D341Med (cell line): ENCODE data around the gene CHURC1.
"Not testable (repeated sequence)": the region's sequence is repeated elsewhere in the genome, so short reads cannot be mapped to it uniquely, and the experiment has no call there.

Experiments used
- DNase-seq: peaks from one replicate; pipeline ENCODE4 v3.0.0; 2012; ENCODE audit warnings: low spot score

CHURC1 gene

DNA sequence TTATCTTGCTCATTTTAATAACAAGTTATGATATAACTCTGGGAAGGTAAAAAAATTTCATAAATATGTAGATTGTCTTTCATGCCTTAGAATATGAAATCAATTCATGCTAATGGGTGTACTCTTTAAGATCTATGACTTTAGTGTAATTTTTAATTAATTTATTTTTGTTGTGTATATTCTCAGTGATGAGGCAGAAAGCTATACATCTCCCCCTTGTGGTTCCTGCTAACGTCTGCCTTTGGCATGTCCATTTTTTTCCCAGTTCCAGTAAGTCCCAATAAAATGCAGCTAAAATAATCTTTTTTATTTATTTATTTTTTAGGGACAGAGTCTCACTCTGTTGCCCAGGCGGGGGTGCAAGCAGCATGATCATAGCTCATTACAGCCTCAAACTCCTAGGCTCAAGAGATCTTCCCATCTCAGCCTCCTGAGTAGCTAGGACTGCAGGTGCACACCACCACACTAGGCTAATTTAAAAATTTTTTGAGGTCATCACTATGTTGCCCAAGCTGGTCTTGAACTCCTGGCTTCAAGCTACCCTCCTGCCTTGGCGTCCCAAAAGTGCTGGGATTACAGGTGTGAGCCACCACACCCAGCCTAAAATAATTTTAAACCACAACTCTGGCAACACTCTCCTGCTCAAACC, 3.3 kb upstream of the CHURC1 start:
- DNase-seq = no peak

DNA sequence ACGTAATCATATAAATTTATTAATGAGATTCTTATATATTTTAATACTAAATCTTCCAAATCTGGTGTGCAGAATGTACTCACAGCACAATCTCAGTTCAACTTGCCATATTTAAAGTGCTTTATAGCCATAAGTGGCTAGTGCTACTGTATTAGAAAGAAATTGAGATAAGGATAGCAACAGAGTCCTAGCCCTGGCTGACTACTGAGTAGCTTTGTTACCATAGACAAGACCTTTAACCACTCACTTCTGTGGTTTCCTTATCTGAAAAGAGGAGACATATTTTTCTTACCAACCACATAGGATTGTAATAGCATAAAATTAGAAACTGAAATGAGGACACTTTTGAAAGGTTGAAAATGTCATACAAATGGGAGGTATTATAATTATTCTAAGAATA, 2.0 kb upstream of the CHURC1 start:
- DNase-seq = no peak

DNA sequence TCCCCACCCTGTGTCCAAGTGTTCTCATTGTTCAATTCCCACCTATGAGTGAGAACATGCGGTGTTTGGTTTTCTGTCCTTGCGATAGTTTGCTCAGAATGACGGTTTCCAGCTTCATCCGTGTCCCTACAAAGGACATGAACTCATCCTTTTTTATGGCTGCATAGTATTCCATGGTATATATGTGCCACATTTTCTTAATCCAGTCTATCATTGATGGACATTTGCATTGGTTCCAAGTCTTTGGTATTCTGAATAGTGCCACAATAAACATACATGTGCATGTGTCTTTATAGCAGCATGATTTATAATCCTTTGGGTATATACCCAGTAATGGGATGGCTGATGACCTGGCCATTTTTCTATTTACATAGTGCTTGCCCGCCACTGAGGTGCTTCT, 778 bp upstream of the CHURC1 start:
- not testable (repeated sequence) for DNase-seq

DNA sequence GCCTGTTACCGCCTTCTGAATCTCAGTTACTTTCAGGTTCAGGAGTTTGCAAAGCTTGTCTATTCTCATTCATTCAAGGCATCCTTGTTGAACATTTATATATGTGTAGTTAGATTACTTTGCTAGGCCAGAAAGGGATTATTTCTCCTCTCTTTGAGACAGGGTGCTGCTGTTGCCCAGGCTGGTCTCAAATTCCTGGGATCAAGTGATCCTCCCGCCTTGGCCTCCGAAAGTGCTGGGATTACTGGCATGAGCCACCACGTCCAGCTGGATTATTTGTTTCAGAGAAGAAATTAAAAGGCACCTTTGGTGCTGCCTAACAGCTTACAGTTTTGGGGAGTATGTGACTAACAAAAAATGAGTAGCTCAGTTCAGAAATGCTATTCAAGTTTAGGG, 772 bp downstream of the CHURC1 start:
- DNase-seq = no peak

DNA sequence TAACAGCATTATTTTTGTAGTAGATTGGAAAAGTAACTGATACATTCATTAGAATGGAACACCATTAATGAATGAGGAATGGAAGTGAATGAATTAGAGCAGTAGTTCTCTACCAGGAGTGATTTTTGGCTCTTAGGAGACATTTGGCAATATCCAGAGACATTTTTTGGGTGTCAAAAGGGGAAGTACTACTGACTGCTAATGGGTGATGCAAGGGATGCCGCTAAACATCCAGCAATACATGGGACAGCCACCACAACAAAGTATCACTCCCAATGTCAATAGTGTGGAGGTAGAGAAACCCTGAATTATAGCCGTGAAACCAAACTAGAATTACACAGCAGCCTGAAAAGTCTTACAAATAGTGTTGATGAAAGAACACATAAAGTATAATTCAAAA, 1.5 kb downstream of the CHURC1 start:
- DNase-seq = no peak

DNA sequence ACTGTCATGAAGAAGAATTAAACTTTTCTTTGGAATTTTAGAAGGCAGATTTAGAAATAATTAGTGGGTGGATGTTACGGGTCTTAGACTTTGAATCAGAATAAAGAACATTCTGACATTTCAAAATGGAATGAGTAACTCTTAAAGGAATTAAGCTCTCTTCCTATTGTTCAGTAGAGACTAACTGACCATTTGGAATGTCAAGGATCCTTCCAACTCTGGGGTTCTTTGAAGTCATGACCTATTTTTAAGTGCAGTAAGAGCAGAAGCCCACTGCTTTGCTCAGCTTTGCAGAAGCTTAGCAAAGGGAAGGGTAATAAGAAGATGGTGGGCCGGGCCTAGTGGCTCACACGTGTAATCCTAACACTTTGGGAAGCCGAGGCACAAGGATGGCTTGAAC, 4.0 kb downstream of the CHURC1 start:
- no peak for DNase-seq

DNA sequence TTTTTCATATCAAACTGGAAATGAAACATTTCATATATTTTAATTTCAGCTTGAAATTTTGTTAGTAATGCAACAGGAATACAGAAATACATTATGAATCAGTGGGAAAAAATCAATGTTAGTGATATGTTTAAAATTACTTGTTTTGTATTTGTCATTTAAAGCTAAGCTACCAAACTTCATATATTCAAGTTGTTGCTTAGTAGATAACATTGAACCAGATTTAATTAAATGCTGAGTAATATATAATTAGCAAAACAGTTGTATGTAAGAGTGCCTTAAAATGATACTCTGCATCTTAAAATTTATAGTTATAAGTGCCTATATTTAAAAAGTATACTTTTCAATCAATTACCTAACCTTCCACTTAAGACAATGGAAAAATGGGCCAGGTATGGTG, 5.0 kb downstream of the CHURC1 start:
- DNase-seq = no peak

DNA sequence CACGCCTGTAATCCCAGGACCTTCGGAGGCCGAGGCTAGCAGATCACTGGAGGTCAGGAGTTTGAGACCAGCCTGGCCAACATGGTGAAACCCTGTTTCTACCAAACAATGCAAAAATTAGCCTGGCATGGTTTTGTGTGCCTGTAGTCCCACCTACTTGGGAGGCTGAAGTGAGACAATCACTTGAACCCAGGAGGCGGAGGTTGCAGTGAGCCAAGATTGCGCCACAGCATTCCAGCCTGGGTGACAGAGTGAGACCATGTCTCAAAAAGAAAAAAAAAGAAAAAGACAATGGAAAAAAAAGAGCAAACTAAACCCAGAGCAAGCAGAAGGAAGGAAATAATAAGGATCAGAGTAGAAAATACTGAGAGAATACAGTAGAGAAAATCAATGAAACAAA, 5.4 kb downstream of the CHURC1 start:
- no peak for DNase-seq

DNA sequence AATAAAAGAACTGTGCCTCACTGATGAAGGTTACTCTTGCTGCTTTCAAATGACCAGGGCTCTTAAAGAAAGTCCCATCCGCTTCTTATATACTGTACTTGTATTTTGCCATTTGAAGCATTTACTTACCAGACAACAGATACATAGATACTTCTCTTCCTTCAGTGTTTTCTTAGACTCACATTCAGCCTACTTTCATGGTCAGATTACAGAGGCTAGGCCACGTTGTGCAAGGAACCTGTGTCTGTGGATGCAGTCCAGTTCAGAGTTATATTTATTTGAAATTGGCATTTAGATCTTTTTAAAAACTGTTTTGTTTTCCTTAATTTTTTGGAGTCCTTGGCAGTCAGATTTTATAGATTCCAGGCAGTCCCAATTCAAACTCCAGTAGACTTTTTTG, 6.2 kb downstream of the CHURC1 start:
- DNase-seq = no peak

DNA sequence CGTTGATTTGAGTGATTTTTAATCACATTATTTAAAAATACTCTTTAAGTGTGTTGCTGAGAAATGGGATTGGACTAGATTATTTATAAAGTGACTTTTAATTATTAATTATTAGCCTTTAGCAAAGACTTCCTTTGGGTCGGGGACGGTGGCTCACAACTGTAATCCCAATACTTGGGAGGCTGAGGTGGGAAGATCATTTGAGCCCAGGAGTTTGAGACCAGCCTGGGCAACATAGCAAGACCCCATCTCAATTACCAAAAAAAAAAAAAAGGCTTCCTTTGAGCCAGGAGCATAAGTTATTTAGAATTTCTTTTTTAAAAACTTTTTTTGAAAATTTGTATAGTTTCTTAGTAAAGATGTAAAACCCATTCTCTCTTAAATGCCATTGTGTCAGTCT, 8.8 kb downstream of the CHURC1 start:
- no peak for DNase-seq

DNA sequence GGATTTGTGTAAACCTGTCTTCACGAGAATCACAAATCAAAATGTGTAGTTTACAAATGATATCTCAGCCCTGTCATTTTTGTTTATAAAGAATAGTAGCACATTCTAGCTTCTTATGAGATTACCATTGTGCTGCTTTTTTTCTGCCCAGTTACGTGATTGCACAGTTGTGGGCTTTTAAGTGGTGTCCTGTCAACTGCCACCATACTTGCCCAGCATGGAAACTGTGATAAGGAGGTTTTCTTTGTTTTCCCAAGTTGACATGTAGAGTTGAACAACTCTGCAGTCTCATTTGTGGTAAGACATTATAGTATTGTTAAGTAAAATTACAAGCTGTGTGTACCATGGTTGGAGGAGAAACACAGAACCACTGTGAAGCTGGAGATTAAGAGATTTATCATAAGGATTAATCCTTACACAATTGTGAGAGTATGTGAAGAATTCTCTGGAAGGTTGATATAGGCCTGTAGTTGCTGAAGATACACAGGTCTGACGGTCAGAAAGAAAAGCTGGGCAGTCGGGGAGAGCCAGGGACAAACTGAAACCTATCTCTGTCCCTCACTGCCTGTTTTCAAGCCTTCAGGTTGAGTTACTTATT, 12.2 kb downstream of the CHURC1 start:
- no peak for DNase-seq

DNA sequence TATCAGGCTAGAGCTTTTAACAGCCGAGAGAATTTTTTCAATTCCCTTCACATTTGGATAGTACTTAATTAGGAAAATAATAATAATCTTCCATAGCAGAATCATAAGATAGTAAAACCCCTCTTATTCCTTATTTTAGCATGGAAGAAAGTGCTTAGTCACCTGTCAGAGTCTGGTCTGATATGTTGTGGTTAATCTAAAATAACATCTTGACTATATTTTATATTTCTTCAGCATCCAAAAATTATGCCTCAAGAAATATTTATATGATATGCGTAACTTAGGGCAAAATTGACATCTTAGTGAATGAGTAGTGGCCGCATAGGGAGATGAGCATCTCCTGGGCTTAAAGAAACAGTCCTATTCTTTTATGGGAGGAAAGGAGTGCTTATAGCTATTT, 12.8 kb downstream of the CHURC1 start:
- no peak for DNase-seq

DNA sequence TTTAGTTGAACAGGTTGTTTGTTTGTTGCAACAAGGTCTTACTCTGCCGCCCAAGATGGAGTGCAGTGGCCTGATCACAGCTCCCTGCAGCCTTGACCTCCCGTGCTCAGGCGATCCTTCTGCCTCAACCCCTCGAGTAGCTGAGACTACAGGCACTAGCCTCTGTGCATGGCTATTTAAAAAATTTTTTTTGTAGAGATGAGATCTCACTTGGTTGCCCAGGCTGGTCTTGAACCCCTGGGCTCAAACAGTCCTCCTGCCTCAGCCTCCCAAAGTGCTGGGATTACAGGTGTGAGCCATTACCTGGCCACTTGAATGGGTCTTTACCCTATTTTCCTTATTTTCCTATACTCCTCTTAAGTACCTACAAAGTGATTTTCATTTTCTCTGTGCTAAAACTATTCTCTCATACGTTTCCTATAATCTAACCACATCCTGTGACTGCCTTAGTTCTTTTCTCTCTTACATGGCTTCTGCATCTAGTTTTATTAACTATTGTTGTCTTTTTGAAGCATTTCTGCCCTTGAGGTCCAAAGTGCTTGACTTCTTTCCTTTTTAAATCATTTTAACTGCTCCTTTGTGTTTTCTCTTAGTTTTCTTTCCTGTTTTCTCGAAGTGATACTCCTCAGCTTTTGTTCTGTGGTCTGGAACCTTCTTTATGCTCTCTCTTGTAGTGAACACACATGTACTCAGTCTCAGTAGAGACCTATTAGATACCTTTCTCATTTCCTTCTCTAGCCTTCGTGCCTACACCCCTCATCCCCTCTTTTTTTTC, 14.2 kb downstream of the CHURC1 start:
- no peak for DNase-seq

DNA sequence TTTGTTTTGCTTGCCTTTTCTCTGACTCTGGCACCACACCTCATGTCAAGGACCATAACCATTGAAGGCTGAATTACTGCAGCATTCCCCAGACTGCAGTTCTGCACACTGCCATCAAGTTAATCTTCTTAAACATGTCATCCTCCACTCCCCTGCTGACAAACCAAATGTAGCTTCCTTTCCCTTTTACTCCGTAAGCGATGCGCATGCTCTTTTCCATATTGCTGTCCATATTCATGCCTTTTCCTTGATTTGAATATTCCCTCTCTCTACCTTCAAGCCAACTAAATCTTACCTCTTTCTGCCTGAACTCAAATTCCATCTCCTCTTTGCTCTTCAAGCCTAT, 14.7 kb downstream of the CHURC1 start:
- DNase-seq = no peak

DNA sequence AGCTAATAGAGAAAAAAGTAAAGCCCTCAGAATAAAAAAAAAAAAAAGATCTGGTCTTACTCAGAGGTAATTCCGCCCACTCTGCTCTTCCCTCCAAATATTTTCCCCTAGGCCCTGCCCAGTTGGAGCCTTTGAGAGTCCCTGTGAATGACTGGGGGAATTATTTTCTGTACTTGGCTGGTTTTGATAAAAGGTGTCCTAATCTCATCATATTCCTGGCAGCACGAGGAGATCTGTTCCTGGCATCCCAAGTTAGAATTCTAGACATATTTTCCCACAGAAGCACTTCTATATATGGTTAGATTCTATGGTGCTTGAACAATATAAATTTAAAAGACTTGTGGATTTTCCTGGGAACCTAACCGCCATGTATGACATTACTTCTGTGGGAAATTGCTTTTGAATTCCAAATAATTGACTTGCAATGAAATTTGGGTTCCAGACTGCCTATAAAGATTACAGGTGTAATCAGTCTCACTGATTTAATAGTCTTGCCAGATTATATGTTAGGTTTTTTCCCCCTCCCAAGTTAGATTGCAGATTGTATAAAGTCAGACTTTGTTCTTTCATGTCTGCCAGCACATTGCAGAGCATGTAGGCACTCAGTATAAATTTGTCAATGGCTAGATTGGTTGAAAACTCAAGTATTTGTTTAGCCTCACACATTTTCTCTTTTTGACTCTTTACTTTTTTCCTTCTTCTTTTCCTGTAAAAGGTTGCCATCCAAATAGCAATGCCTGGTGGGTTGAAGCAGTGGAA, 16.0 kb downstream of the CHURC1 start:
- no peak for DNase-seq

DNA sequence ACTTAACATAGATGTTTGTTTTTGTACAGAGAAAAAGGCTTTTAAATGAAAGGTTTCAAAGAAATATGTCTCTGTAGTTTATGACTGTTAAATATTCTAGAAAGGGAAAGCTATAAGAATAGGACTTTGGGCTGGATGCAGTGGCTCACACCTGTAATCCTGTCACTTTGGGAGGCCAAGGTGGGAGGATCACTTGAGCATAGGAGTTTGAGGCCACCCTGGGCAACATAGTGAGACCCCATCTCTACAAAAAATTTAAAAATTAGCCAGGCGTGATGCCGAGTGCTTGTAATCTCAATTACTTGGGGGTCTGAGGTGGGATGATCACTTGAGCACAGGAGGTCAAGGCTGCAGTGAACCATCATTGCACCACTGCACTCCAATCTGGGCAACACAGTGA, 16.9 kb downstream of the CHURC1 start:
- DNase-seq = no peak

DNA sequence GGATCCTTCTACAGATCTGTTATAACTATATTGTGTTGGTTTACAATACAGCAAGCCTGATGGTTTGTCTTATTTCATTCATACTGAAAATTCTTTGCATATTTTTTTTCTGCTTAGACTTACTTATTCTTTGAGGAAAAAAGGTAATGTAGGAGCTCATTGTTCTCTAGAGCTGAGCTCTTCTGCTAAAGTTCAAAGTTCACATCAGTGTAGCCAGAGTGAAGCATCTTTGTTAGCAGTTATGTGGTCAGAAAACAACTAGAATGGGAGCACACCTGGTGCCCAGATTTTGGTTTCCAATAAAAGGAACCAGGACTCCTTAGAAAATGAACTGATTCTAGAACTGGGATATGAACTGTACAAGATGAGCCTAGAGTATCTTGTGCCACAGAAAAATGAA, 18.0 kb downstream of the CHURC1 start:
- DNase-seq = no peak

DNA sequence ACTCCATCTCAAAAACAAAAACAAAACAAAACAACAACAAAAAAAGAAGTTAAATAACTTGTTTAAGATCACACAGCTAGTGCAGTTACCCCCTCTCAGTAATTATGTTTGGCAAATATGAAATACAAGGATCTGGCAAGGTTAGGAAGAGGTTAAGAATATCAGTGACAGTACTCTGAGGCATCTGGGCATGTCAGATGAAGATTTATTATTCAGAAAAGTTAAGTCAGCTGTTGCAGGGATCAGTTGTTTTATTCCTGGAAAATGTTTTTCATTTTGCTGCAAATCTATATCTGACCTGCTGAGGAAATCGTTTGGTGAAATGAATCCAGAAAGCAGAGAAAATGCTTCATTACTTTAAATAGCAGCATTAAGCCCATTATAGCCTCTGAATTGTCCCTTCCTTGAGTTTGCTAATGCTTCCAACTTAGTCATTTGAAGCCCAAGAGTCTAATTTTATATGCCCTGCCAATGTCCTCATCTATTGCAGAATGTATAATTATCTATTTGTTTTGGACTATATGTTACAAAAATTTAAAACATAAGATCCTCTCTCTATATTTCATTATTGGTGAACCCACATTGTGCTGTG, 20.2 kb downstream of the CHURC1 start:
- DNase-seq = no peak

DNA sequence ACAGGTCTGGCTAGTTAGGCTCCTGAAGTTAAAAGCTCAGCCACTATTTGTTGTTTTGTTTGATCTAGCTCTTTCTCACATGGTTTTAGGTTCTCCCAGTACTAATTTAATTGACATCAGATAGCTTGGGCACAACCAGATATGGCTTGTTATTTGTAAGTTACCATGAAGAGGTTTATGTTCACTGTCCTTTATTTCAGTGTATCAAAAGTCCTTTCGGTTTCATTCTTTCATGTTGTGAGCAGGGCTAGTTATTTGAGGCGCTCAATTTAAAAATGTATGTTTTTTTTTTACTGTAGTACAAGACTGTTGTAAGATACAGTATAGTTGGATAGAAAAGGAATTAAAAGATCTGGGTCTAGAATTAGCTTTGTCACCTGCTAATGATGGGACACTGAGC, 21.3 kb downstream of the CHURC1 start:
- DNase-seq = no peak

DNA sequence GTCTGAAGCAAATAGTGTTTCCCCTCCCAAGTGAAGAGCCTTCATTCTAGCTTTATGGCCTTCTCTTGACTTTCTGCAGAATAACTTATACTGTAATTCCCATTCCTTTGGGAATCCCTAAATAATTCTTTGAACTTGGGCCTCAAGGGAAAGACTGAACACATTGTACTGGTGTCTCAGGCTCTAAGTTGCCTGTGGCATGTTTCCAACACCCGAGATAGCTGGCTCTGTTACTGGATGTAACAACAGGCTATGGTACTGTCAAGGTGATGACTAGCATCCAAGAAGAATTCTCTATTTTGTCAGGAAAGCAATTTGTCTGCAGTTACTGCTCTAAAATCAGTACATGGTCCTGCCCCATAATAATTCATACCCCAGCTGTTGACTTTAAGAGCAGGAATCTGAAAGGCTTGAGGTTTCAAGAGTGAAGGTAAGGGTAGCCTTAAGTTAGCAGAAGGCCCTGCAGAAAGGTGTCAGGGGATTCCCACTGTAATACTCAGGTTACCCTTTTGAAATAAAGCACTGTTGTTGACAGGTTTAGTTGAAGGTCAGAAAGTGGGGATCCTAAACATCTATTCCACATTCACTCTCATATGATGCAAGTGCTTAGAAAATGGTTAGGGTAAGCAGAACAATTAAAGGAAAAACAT, 23.0 kb downstream of the CHURC1 start:
- no peak for DNase-seq

DNA sequence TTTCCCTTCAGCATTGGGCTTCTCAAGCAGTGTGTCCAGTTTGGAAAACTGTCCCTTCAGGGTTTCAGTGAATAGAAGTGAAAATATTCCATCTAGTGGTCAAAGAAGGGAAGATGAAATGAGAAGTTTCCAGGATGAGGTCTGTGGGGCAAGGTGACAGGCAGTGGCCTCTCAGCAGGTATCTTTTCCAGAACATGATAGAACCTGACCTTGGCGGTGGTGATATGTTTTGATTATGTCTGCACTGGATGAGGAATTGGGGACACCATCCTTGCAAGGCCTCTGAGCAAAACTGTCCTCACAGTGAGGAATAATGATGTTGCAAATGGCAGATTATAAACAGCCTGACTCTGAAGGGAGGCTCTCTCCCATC, 23.6 kb downstream of the CHURC1 start:
- no peak for DNase-seq
